ENCODE measurements around the gene THUMPD2. TPM values are rescaled to one million over a fixed set of nuclear protein-coding genes. Genes with fewer than 3 reads are reported as not detected.

THUMPD2 gene
- total RNA-seq, 1 experiment from 2014 or later = 19.5 TPM

DNA sequence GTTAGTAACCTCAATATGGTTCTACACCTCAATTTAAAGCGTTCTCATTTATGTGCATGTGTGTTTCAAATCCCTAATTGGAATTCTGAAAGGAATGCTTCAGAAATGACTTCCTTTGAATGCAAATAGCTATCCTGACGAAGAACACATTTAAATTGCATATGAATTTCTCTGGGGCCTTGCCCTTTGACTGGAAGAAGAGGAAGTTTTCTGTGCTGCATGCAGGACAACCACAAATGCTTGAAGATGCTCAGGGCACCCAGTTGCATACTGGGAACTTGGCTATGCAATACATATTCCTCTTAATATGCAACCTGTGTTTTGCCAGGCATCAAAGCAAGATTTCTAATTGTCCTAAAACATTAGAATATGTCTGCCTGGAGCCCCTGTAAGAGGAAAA is 58.1 kb downstream of the THUMPD2 start:
- H3K9me3 Mint-ChIP-seq = no peaks in the 10 kb centered on the region
- Histone ChIP-seq H3K79me2 (ENCODE audit: insufficient read depth, low read length) (no peaks in the 10 kb centered on the region), H3K4me2 (ENCODE audit: insufficient read depth, insufficient read length, low read length) (no peak overlapping the region), H2BK20ac (ENCODE audit: low read depth, low read length, poor library complexity, severe bottlenecking) (no peak overlapping the region), H3K23ac (ENCODE audit: insufficient read length, low read depth, low read length) (no peak overlapping the region), H2AK5ac (ENCODE audit: insufficient read length, low read length) (no peak overlapping the region), H4K20me1 (ENCODE audit: control insufficient read depth, insufficient read depth, insufficient read length) (no peaks in the 10 kb centered on the region), H3K18ac (ENCODE audit: insufficient read length, low read depth, low read length) (no peak overlapping the region), H3K4me1 (ENCODE audit: insufficient read depth, low read length) (peaks cover 3% of the 10 kb centered on the region; the same call in 1 of the 2 replicates), H3K27ac (ENCODE audit: insufficient read length, low read depth, low read length) (no peak overlapping the region), H4K5ac (ENCODE audit: insufficient read length, low read depth, low read length) (no peak overlapping the region), H3K9me3 (ENCODE audit: control insufficient read depth, low read depth, low read length) (no peaks in the 10 kb centered on the region), H3K56ac (ENCODE audit: insufficient read length, low read depth, low read length) (no peak overlapping the region), H3T11ph (ENCODE audit: low read length) (no peak overlapping the region), H3K4ac (ENCODE audit: low read depth, low read length) (no peak overlapping the region), H3K27me3 (ENCODE audit: insufficient read depth, low read length) (no peaks in the 10 kb centered on the region), H3K9ac (ENCODE audit: extremely low read depth, insufficient read length, low read length) (no peak overlapping the region), H3K79me1 (ENCODE audit: insufficient read depth, low read depth, low read length, poor library complexity, severe bottlenecking) (no peaks in the 10 kb centered on the region), H4K91ac (ENCODE audit: insufficient read length, low read depth, low read length) (no peak overlapping the region), H2BK12ac (ENCODE audit: insufficient read length, low read depth, low read length) (no peak overlapping the region), H2AFZ (ENCODE audit: low read length) (no peak overlapping the region), H2BK5ac (ENCODE audit: insufficient read length, low read length) (no peak overlapping the region), H2BK15ac (ENCODE audit: low read depth, low read length) (no peak overlapping the region), H2BK120ac (ENCODE audit: low read depth, low read length, poor library complexity, severe bottlenecking) (no peak overlapping the region), H3K23me2 (ENCODE audit: insufficient read length, low read depth, low read length, poor library complexity, severe bottlenecking) (no peaks in the 10 kb centered on the region), H4K8ac (replicated peaks; ENCODE audit: insufficient read length, low read depth, low read length) (no peak overlapping the region), H3K14ac (ENCODE audit: insufficient read depth, low read length) (no peak overlapping the region)
- H3K27ac Mint-ChIP-seq = no peak overlapping the region
- H3K4me3 Mint-ChIP-seq = no peak overlapping the region
- no peak for DNase-seq
- no CpG with 5 or more reads among the region's 2 CpGs for WGBS (ENCODE audit: extremely low coverage, insufficient read length, low lambda C conversion rate)
- H3K4me1 Mint-ChIP-seq = peaks cover 13 to 17% of the 10 kb centered on the region in 2 experiments
- no peaks in the 10 kb centered on the region for H3K27me3 Mint-ChIP-seq (ENCODE audit: low read depth)
- TF ChIP-seq, protein P1, sequence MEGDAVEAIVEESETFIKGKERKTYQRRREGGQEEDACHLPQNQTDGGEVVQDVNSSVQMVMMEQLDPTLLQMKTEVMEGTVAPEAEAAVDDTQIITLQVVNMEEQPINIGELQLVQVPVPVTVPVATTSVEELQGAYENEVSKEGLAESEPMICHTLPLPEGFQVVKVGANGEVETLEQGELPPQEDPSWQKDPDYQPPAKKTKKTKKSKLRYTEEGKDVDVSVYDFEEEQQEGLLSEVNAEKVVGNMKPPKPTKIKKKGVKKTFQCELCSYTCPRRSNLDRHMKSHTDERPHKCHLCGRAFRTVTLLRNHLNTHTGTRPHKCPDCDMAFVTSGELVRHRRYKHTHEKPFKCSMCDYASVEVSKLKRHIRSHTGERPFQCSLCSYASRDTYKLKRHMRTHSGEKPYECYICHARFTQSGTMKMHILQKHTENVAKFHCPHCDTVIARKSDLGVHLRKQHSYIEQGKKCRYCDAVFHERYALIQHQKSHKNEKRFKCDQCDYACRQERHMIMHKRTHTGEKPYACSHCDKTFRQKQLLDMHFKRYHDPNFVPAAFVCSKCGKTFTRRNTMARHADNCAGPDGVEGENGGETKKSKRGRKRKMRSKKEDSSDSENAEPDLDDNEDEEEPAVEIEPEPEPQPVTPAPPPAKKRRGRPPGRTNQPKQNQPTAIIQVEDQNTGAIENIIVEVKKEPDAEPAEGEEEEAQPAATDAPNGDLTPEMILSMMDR (conservative IDR thresholded peaks at IDR 0.05) = no peak
- H3K36me3 Mint-ChIP-seq (ENCODE audit: insufficient read depth in 1 of 3, low read depth in 3 of 3) = no peaks in the 10 kb centered on the region; a peak in 1 of 7 replicates

Measured in H9 (cell line).